NCI-H128 (cell line): ENCODE results near the gene KCTD3.

Experiments
- DNase-seq: peaks from one replicate; lab custom pipeline; 2025; ENCODE audit not compliant: unreplicated experiment; lab: John Stamatoyannopoulos, UW

Gene KCTD3

DNA sequence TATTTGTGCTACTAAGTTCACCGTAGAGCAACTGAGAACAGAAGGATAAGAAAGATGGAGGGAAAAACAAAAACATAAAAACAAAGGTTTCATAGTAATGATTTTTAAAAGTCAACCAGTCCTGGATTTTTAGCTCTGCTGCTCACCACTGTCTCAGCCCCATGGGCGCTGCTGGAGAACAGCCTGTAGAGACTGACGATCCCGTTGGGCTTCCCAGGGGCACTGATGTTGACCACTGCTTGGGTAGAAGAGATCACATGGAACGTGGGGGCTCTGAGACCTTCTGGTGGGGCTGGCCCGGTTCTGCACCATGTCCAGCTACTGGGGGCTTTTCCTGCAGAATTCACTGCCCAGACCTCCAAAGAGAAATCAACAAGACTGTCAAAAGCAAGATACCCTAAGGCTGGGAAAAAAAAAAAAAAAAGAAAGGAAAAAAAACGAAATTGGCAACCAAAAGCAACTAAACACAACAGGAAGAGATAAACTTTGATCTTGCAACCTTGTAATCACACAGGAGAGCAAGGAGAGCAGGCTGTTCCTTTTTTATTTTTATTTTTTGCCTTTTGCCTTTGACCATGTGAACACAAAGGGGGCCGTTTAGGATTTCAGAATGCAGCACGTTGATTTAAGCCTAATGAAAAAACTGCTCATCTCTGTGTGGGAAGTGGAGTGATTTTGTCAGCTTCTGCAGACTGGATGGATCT is 83.5 kb downstream of the KCTD3 start:
- no peak for DNase-seq

GRCh38 chr1:215651867-215652266 is 84.8 kb downstream of the KCTD3 start:
- DNase-seq = no peak

DNA sequence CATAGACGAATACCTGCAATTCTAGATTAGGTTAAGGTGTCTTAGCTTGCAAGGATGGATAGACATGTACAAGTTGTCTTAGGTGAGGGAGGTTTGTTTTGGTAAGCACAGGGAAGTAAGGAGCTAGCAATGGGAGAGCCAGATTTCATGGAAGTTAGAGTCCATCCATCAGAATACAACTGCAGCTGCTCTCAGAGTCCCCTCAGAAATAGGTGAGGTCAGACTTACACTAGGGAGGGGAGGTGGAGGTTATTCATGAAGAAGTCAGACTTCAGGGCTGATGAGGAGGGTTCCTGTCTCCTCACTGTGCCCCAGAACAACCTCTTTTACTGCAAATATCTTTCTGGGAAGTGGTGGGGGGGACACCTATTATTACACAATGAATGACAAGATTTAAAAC is 85.3 kb downstream of the KCTD3 start:
- no peak for DNase-seq

DNA sequence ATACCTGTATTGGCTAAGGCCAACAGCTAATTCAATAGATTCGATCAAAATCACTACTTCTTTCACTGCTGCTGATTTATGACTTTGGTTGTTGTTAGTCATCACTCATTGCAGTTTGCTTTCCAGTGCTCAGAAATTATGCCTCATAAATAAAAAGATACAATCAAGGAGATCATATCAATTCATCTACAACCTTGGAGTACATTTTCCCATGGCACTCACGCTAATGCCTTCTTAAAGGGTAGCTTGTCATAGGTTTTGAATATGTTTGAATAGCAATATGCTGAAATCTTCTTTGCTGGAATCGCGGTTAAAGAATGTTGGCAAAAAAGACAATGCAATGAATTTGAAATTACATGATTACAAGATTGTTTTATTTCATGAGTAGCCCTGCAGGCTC is 89.9 kb downstream of the KCTD3 start:
- no peak for DNase-seq

GRCh38 chr1:215660259-215660658 is 93.2 kb downstream of the KCTD3 start:
- DNase-seq = no peak

GRCh38 chr1:215661033-215661432 is 93.9 kb downstream of the KCTD3 start:
- DNase-seq = no peak

- no peak for DNase-seq
Measured at GRCh38 chr1:215665215-215665614, 98.1 kb downstream of the KCTD3 start.

GRCh38 chr1:215667761-215668160 is 100.7 kb downstream of the KCTD3 start:
- no peak for DNase-seq

- DNase-seq = no peak
Measured at GRCh38 chr1:215669806-215670491, 102.8 kb downstream of the KCTD3 start.
